H1 (cell line): Measurements from ENCODE around the gene JMJD7.

ENCODE experiments used
- CBX5 ChIP-seq: fragments of 300-800, 300-1000 bp; sonication (generic); IDR thresholded peaks from 2 replicates; pipeline ENCODE4 v1.7.1; 2016; ENCODE audit warnings: antibody characterized with exemption, low read length, low read depth
- EZH2 ChIP-seq: fragments of 200-600 bp; sonication (generic); IDR thresholded peaks from 2 replicates; pipeline ENCODE4 v1.7.1; 2012; ENCODE audit warnings: low read depth, mild to moderate bottlenecking, moderate library complexity, low read length, inconsistent platforms; ENCODE audit not compliant: severe bottlenecking
- NANOG ChIP-seq: IDR thresholded peaks from 2 replicates; pipeline ENCODE4 v1.6.1; 2011; ENCODE audit warnings: low read length, low read depth, mild to moderate bottlenecking, inconsistent platforms; ENCODE audit not compliant: insufficient read depth, poor library complexity, severe bottlenecking
- PHF8 ChIP-seq: fragments of 200-600 bp; sonication (generic); conservative IDR thresholded peaks from 2 replicates; pipeline ENCODE4 v1.7.1; 2012; ENCODE audit warnings: low read depth, mild to moderate bottlenecking, inconsistent platforms, low read length, moderate library complexity
- TF ChIP-seq, protein P1 (sequence below), 3 experiments: IDR thresholded peaks; 1 replicate in 2 of 3; 2 replicates in 1 of 3; pipeline versions ENCODE4 v1.5.1 to v1.6.1; 2011; ENCODE audit warnings: low read length in 3 of 3, mild to moderate bottlenecking in 3 of 3, inconsistent platforms in 2 of 3, low read depth in 1 of 3, moderate library complexity in 1 of 3; ENCODE audit not compliant: insufficient read depth in 1 of 3; ENCODE audit errors: control extremely low read depth in 1 of 3

DNA sequence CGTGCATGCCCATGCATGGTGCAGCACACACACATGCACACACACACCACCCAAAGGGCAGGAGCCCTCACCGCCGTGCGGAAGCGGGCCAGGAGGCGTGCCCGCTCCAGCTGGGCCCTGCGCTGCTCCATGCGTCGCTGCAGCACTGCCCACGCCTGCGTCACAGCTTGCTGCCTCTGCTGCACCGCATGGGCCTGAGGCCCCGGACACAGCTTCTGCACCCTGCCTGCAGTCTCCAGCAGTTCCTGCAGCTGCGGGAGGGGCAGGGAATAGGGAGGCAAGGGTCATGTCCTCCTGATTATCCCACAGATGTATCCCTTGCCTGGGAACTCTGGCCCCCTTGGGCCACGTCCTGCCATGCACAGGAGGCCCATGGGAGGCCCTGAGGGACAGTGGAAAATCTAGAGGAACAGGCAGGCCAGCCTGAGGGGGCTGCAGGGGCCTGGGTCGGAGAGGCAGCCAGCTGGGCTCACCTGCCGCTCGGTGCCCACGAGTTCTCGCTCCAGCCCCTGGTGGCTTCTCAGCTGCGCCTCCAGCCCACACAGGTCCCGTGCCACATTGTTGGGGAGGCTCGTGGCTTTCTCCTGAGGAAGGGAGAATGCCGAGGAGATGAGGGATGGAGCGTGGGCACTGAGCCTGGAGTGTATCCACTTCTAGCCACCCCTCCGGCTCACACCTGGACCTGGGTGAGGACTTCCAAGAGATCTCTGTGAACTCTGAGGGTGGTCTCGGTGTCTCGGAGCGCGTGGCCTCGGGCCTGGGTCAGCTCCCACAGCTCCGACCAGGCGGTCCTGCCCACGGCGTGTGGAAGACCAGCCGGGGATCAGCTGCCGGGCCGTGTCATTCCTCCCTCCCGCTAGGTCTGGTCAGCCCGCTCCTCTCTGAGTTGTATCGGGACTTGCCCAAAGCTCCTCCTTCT, 42.1 kb downstream of the JMJD7 start:
- no peak for TF ChIP-seq CBX5
- TF ChIP-seq PHF8, result no peak
- no peak for TF ChIP-seq EZH2
- TF ChIP-seq, protein P1, sequence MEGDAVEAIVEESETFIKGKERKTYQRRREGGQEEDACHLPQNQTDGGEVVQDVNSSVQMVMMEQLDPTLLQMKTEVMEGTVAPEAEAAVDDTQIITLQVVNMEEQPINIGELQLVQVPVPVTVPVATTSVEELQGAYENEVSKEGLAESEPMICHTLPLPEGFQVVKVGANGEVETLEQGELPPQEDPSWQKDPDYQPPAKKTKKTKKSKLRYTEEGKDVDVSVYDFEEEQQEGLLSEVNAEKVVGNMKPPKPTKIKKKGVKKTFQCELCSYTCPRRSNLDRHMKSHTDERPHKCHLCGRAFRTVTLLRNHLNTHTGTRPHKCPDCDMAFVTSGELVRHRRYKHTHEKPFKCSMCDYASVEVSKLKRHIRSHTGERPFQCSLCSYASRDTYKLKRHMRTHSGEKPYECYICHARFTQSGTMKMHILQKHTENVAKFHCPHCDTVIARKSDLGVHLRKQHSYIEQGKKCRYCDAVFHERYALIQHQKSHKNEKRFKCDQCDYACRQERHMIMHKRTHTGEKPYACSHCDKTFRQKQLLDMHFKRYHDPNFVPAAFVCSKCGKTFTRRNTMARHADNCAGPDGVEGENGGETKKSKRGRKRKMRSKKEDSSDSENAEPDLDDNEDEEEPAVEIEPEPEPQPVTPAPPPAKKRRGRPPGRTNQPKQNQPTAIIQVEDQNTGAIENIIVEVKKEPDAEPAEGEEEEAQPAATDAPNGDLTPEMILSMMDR (IDR thresholded peaks at IDR 0.05; ENCODE audit: control extremely low read depth in 1 of 3, insufficient read depth in 1 of 3, low read depth in 1 of 3, low read length in 3 of 3), result no peak
- no peak for TF ChIP-seq NANOG
